Measurements from ENCODE around the gene DHX16. TPM values are rescaled to one million over a fixed set of nuclear protein-coding genes. Genes with fewer than 3 reads are reported as not detected.

Gene DHX16
- total RNA-seq, 1 donor from 2014 or later: 24.8 TPM

DNA sequence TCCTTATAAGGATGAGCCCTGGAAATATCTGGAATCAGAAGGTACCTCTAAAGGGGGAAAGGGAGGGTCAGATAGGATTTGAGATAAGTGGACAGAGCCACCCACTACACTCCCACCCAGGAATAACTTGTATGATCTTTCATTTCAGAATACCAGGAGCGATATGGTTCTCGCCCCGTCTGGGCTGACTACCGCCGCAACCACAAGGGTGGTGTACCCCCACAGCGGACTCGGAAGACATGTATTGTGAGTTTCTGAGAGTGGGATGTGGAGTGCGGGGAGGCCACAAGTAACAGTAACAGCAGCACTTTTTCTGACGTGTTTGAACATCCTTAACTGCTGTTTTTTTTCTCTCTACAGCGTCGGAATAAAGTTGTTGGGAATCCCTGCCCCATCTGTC lies 53.2 kb downstream of the DHX16 start:
- TF ChIP-seq, protein P1, sequence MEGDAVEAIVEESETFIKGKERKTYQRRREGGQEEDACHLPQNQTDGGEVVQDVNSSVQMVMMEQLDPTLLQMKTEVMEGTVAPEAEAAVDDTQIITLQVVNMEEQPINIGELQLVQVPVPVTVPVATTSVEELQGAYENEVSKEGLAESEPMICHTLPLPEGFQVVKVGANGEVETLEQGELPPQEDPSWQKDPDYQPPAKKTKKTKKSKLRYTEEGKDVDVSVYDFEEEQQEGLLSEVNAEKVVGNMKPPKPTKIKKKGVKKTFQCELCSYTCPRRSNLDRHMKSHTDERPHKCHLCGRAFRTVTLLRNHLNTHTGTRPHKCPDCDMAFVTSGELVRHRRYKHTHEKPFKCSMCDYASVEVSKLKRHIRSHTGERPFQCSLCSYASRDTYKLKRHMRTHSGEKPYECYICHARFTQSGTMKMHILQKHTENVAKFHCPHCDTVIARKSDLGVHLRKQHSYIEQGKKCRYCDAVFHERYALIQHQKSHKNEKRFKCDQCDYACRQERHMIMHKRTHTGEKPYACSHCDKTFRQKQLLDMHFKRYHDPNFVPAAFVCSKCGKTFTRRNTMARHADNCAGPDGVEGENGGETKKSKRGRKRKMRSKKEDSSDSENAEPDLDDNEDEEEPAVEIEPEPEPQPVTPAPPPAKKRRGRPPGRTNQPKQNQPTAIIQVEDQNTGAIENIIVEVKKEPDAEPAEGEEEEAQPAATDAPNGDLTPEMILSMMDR (IDR thresholded peaks at IDR 0.05): no peak
- TF ChIP-seq POLR2AphosphoS5 (IDR thresholded peaks at IDR 0.05; ENCODE audit: insufficient read depth in 1 of 2, low read depth in 1 of 2): no peak
- no peak overlapping the region for H3K27ac ChIP-seq
- H3K36me3 ChIP-seq: peaks cover 0 to 51% of the 10 kb centered on the region in 2 donors
- peaks cover 13% of the 10 kb centered on the region for H3K4me1 ChIP-seq
- no peaks in the 10 kb centered on the region for H3K27me3 ChIP-seq
- no peaks in the 10 kb centered on the region for H3K9me3 ChIP-seq
- DNase-seq (ENCODE audit: extremely low spot score in 2 of 2): no peak
- no peak overlapping the region for H3K4me3 ChIP-seq
- intact Hi-C loops (cut with DNase I): loop anchor here (10.0 kb wide), 1 partner anchor 65 kb away; the partner anchor contains the start of gene PPP1R18

DNA sequence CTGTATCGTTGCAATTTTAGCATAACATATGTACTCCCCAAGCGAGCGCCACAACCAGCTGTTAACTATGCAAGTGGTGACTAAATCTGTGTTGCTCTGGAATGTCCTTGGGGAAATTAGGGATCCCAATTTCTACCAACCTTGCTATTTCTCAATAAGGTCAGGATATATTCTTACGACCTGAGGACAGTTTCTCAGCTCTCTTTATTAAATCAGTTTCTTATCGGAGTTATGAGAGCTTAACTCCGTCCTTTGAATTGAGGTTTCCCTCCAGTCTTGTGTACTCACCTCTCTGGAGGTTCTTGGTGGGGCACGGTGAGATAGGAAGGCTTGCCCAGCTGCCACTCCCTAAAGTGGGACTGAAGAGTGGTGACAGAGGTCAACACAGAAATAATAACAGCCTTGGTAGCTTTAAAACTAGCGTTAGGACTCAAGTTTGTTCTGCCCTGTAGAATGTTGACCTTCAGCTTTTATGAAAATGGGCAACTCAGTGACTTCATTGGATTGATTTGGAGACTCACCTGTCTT lies 54.5 kb downstream of the DHX16 start:
- intact Hi-C loops (cut with DNase I): loop anchor here (10.0 kb wide), 1 partner anchor 66 kb away; the partner anchor contains the start of gene PPP1R18
- Histone ChIP-seq H3K36me3 (peaks cover 0 to 41% of the 10 kb centered on the region in 2 donors), H3K4me3 (peak overlapping the region; percentile 74 to 94), H3K4me1 (peaks cover 26% of the 10 kb centered on the region), H3K27ac (peak overlapping the region; percentile 99), H3K27me3 (no peaks in the 10 kb centered on the region), H3K9me3 (no peaks in the 10 kb centered on the region)
- TF ChIP-seq POLR2A (IDR thresholded peaks at IDR 0.05) (no peak), POLR2AphosphoS5 (IDR thresholded peaks at IDR 0.05; ENCODE audit: insufficient read depth in 1 of 2, low read depth in 1 of 2) (no peak)
- TF ChIP-seq, protein P1 (IDR thresholded peaks at IDR 0.05): no peak
- DNase-seq (ENCODE audit: extremely low spot score in 2 of 2): no peak

DNA sequence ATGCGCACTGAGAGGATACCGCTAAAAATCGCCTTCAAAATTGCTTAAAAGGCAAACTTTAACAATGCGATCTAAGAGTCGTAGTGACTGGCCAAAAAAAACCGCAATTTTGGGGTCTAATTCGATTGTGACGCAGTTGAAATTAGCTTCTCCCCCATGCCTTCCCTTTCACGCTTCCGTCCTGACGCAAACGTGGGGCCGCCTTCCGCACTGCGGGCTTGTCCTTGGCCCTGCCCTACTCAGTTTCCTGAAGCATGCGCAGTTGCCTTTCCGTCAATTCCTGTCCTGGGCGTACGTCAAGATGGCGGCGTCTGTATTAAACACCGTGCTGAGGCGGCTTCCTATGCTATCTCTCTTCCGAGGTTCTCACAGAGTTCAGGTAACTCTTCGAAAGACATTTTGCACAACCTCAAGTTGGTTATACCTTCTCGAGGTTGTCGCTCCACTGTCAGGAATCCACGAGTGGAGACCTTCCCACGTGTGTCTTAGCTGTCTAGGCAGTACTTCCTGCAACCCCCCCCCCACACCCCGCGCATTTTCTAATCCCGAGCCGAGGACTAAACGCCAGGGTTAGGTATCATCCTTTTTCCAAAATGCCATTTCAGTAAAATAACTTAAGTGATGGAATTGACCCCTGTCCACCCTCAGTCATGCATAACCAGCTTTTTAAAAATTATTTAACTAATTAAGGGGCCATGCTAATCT lies 55.1 kb downstream of the DHX16 start, which contains the start of gene MRPS18B:
Gene MRPS18B (plus strand): TSS at position 276 of the 705 bp plus-strand sequence. CDS start 26 bp downstream, at position 302.
- Histone ChIP-seq H3K4me1 (peaks cover 32% of the 10 kb centered on the region), H3K27me3 (no peaks in the 10 kb centered on the region), H3K9me3 (no peaks in the 10 kb centered on the region), H3K4me3 (peak within 1 kb of the TSS; percentile 74 to 94), H3K27ac (peak within 1 kb of the TSS; percentile 99), H3K36me3 (peaks cover 0 to 34% of the 10 kb centered on the region in 2 donors)
- intact Hi-C loops (cut with DNase I): loop anchor here (10.0 kb wide), 1 partner anchor 67 kb away; the partner anchor contains the start of gene PPP1R18
- peak; percentile 97 to 99 for DNase-seq (ENCODE audit: extremely low spot score in 2 of 2)
- peak in 1 of 2 donors; percentile 71 for TF ChIP-seq POLR2A (IDR thresholded peaks at IDR 0.05)
- TF ChIP-seq POLR2AphosphoS5 (IDR thresholded peaks at IDR 0.05; ENCODE audit: insufficient read depth in 1 of 2, low read depth in 1 of 2): peak; percentile 86 to 98
- TF ChIP-seq, protein P1 (IDR thresholded peaks at IDR 0.05): no peak

DNA sequence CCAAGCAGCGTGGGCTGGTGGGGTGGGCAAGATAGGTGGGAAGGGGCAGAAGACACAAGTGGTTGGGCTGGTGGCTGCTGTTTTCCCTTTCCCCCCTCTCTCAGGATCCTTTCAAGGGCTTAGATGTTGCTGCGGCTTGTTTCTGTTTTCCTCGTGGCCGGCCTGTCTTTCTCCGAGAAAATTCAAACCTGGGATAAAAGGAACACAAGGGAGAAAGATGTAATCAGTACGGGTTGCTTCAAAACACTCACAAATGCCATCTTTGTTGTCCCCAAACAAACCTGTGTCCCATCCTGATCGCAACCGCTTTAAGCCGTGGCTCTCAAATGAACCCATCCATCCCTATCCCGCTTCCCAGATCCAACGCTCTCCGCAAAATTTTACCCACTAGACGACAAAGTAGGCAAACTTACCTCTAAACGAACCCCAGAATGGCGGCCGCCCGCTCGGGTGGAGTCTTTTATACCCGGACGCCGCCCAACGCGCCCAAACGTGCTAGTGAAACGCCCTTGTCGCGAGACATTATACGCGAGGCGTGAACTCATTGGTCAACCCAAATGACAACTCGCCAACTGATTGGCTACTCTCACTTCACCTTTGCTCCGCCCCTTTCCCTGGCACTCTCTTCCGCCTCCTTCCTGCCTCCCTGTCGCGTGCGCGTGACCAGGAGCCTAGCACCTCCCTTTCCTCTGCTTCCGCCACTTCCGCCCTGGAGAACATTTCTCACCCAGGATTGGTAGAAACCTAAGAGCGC lies 55.8 kb downstream of the DHX16 start, which contains the start of gene PPP1R10:
Gene PPP1R10 (minus strand): TSS at position 433 of the 754 bp plus-strand sequence. CDS start 7,299 bp downstream, outside the sequence.
- DNase-seq (ENCODE audit: extremely low spot score in 2 of 2): peak; percentile 99 to 100
- peaks cover 39% of the 10 kb centered on the region for H3K4me1 ChIP-seq
- H3K9me3 ChIP-seq: no peaks in the 10 kb centered on the region
- H3K27me3 ChIP-seq: no peaks in the 10 kb centered on the region
- peak within 1 kb of the TSS; percentile 74 to 94 for H3K4me3 ChIP-seq
- TF ChIP-seq POLR2A (IDR thresholded peaks at IDR 0.05): peak; percentile 98 to 100
- TF ChIP-seq POLR2AphosphoS5 (IDR thresholded peaks at IDR 0.05; ENCODE audit: insufficient read depth in 1 of 2, low read depth in 1 of 2): peak in 1 of 2 donors; percentile 100
- TF ChIP-seq, protein P1 (IDR thresholded peaks at IDR 0.05): no peak
- H3K36me3 ChIP-seq: peaks cover 0 to 33% of the 10 kb centered on the region in 2 donors
- intact Hi-C loops (cut with DNase I): loop anchor here (10.0 kb wide), 1 partner anchor 68 kb away; the partner anchor contains the start of gene PPP1R18
- H3K27ac ChIP-seq: peak within 1 kb of the TSS; percentile 99

All from vagina (tissue), 2 donors.